Gastroesophageal sphincter (tissue), 3 donors: ENCODE measurements around the gene ZNF135.

Experiments
- EP300 ChIP-seq: sonication (generic); formaldehyde crosslinking; IDR thresholded peaks from one replicate; pipeline ENCODE4 v1.6.1; 2017; ENCODE audit warnings: antibody characterized with exemption, mild to moderate bottlenecking
- POLR2AphosphoS5 ChIP-seq: sonication (generic); formaldehyde crosslinking; IDR thresholded peaks from one replicate; pipeline ENCODE4 v1.6.1; 2017; ENCODE audit warnings: antibody characterized with exemption
- TF ChIP-seq, protein P1 (sequence below), 4 experiments: fragments of 200-600 bp in 2 of 4; fragments of 450-650 bp in 2 of 4; sonication (generic) in 1 of 4; IDR thresholded peaks; one replicate each; pipeline ENCODE4 v1.5.1; 2017 to 2019; ENCODE audit warnings: antibody characterized with exemption in 4 of 4, mild to moderate bottlenecking in 2 of 4, moderate library complexity in 2 of 4

DNA sequence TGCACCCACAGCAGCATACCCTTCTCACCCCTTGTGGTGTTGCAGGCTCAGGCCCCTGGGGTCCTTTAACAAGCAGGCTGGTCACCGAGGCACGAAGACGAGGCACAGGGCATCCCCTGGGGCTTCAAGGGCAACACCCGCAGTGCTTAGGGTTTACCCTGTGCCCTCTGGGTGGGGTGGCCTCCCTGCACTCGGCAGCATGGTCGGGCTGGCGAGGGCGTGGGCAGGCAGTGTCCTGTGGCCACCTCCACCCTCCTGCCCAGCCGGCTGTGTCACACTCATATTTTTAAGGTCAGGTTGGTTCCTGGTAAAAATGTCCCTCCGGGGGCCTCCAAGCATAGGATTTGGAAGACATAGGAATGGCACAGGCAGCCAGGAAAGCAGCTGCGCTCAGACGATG lies 11.4 kb upstream of the ZNF135 start:
- TF ChIP-seq, protein P1, sequence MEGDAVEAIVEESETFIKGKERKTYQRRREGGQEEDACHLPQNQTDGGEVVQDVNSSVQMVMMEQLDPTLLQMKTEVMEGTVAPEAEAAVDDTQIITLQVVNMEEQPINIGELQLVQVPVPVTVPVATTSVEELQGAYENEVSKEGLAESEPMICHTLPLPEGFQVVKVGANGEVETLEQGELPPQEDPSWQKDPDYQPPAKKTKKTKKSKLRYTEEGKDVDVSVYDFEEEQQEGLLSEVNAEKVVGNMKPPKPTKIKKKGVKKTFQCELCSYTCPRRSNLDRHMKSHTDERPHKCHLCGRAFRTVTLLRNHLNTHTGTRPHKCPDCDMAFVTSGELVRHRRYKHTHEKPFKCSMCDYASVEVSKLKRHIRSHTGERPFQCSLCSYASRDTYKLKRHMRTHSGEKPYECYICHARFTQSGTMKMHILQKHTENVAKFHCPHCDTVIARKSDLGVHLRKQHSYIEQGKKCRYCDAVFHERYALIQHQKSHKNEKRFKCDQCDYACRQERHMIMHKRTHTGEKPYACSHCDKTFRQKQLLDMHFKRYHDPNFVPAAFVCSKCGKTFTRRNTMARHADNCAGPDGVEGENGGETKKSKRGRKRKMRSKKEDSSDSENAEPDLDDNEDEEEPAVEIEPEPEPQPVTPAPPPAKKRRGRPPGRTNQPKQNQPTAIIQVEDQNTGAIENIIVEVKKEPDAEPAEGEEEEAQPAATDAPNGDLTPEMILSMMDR (IDR thresholded peaks at IDR 0.05), result no peak
- TF ChIP-seq EP300 (no peak), POLR2AphosphoS5 (no peak)
